Loucy (cell line): ENCODE data around the gene RGS1.

ENCODE experiments used
- H2AFZ ChIP-seq: fragments of 200-600 bp; sonication (generic); 2 replicates; pipeline ENCODE4 v1.6.0; 2016; ENCODE audit warnings: antibody characterized with exemption, mild to moderate bottlenecking, low read length, moderate library complexity
- H3F3A ChIP-seq: fragments of 200-600 bp; 2 replicates; pipeline ENCODE4 v1.6.0; 2016; ENCODE audit warnings: antibody characterized with exemption, low read depth, mild to moderate bottlenecking
- H3K27me3 ChIP-seq: fragments of 200-600 bp; sonication (generic); 2 replicates; pipeline ENCODE4 v1.6.1; 2014; ENCODE audit warnings: low read length, mild to moderate bottlenecking; ENCODE audit not compliant: insufficient read depth, poor library complexity, severe bottlenecking
- H3K36me3 ChIP-seq: fragments of 200-600 bp; sonication (generic); 2 replicates; pipeline ENCODE4 v1.6.1; 2016; ENCODE audit warnings: low read length; ENCODE audit not compliant: insufficient read depth
- H3K4me1 ChIP-seq: fragments of 200-600 bp; sonication (generic); 2 replicates; pipeline ENCODE4 v1.5.1; 2014; ENCODE audit warnings: low read length, mild to moderate bottlenecking; ENCODE audit not compliant: insufficient read depth, poor library complexity, severe bottlenecking
- H3K4me2 ChIP-seq: fragments of 200-600 bp; sonication (generic); 2 replicates; pipeline ENCODE4 v1.6.0; 2014; ENCODE audit warnings: antibody characterized with exemption, low read length, low read depth, mild to moderate bottlenecking; ENCODE audit not compliant: poor library complexity, severe bottlenecking
- H3K4me3 ChIP-seq: fragments of 200-600 bp; sonication (generic); 2 replicates; pipeline ENCODE4 v1.5.1; 2014; ENCODE audit warnings: low read length, mild to moderate bottlenecking, mixed read lengths; ENCODE audit not compliant: poor library complexity, severe bottlenecking
- H3K79me2 ChIP-seq: fragments of 200-600 bp; sonication (generic); 2 replicates; pipeline ENCODE4 v1.6.1; 2014; ENCODE audit warnings: low read length; ENCODE audit not compliant: insufficient read depth
- H3K9ac ChIP-seq: fragments of 200-600 bp; sonication (generic); 2 replicates; pipeline ENCODE4 v1.6.0; 2014; ENCODE audit warnings: mild to moderate bottlenecking, low read depth, low read length, moderate library complexity; ENCODE audit not compliant: poor library complexity, severe bottlenecking
- H3K9me2 ChIP-seq: fragments of 200-600 bp; sonication (generic); replicated peaks from 2 replicates; pipeline ENCODE4 v1.6.1; 2016; ENCODE audit warnings: low read depth, low read length, mixed read lengths
- H3K9me3 ChIP-seq: fragments of 200-600 bp; sonication (generic); 2 replicates; pipeline ENCODE4 v1.6.1; 2014; ENCODE audit warnings: mild to moderate bottlenecking, antibody characterized with exemption, low read length, low read depth; ENCODE audit not compliant: insufficient read depth
- H4K20me1 ChIP-seq: fragments of 200-600 bp; sonication (generic); 2 replicates; pipeline ENCODE4 v1.6.0; 2014; ENCODE audit warnings: antibody characterized with exemption, low read length, mild to moderate bottlenecking; ENCODE audit not compliant: insufficient read depth, poor library complexity, severe bottlenecking
- CTCF ChIP-seq: fragments of 200-600 bp; sonication (generic); conservative IDR thresholded peaks from 2 replicates; pipeline ENCODE4 v1.5.1; 2014; ENCODE audit warnings: mild to moderate bottlenecking, antibody characterized with exemption, low read length
- EZH2phosphoT487 ChIP-seq: fragments of 200-600 bp; IDR thresholded peaks from 2 replicates; pipeline ENCODE4 v1.6.1; 2018; ENCODE audit warnings: antibody characterized with exemption, mild to moderate bottlenecking, moderate library complexity, borderline replicate concordance

The RGS1 gene

GRCh38 chr1:192576190-192577144, 894 bp downstream of the RGS1 start:
- Histone ChIP-seq H3K36me3 (no peaks in the 10 kb centered on the region), H3K79me2 (no peaks in the 10 kb centered on the region), H3K4me2 (no peak overlapping the region), H4K20me1 (no peaks in the 10 kb centered on the region), H3K9ac (no peak overlapping the region), H3K9me3 (no peaks in the 10 kb centered on the region), H3K4me1 (peaks cover 33% of the 10 kb centered on the region), H3K4me3 (no peak overlapping the region), H2AFZ (no peak overlapping the region), H3K9me2 (no peaks in the 10 kb centered on the region), H3K27me3 (no peaks in the 10 kb centered on the region), H3F3A (no peaks in the 10 kb centered on the region)
- TF ChIP-seq CTCF (no peak), EZH2phosphoT487 (no peak)

- Histone ChIP-seq H3K4me2 (no peak overlapping the region), H2AFZ (no peak overlapping the region), H3K4me1 (peaks cover 23% of the 10 kb centered on the region), H3K36me3 (no peaks in the 10 kb centered on the region), H3K9ac (no peak overlapping the region), H3K9me2 (no peaks in the 10 kb centered on the region), H3K27me3 (no peaks in the 10 kb centered on the region), H3K9me3 (no peaks in the 10 kb centered on the region), H4K20me1 (no peaks in the 10 kb centered on the region), H3F3A (no peaks in the 10 kb centered on the region), H3K79me2 (no peaks in the 10 kb centered on the region), H3K4me3 (no peak overlapping the region)
- TF ChIP-seq EZH2phosphoT487 (no peak), CTCF (no peak)
Measured at GRCh38 chr1:192577145-192578140, 1.9 kb downstream of the RGS1 start.

GRCh38 chr1:192578144-192578909, 2.8 kb downstream of the RGS1 start:
- Histone ChIP-seq H3K27me3 (no peaks in the 10 kb centered on the region), H2AFZ (no peak overlapping the region), H3K9me2 (no peaks in the 10 kb centered on the region), H3K4me3 (no peak overlapping the region), H3K36me3 (no peaks in the 10 kb centered on the region), H3K9ac (no peak overlapping the region), H4K20me1 (no peaks in the 10 kb centered on the region), H3K4me1 (peaks cover 19% of the 10 kb centered on the region), H3K79me2 (no peaks in the 10 kb centered on the region), H3F3A (no peaks in the 10 kb centered on the region), H3K4me2 (no peak overlapping the region), H3K9me3 (no peaks in the 10 kb centered on the region)
- TF ChIP-seq EZH2phosphoT487 (no peak), CTCF (no peak)
